Measurements from ENCODE around the gene ZNF526. TPM values are rescaled to one million over a fixed set of nuclear protein-coding genes. Genes with fewer than 3 reads are reported as not detected.

ZNF526 gene
- total RNA-seq, 2 donors from 2014 or later, result 15.7 to 16.0 TPM

GRCh38 chr19:42198676-42199439, 21.3 kb upstream of the ZNF526 start:
- Histone ChIP-seq H3K4me1 (ENCODE audit: control insufficient read depth, insufficient read depth, low read length) (no peaks in the 10 kb centered on the region), H3K27ac (ENCODE audit: low read depth, low read length) (no peak overlapping the region), H3K27me3 (ENCODE audit: control insufficient read depth, insufficient read depth, low read length, poor library complexity, severe bottlenecking) (no peaks in the 10 kb centered on the region), H3K36me3 (ENCODE audit: control insufficient read depth, insufficient read depth, low read length) (peaks cover 39% of the 10 kb centered on the region), H3K9me3 (ENCODE audit: control insufficient read depth, low read length) (no peaks in the 10 kb centered on the region), H3K9ac (ENCODE audit: extremely low read depth, low read length, poor library complexity, severe bottlenecking) (no peak overlapping the region), H3K4me3 (ENCODE audit: low read length) (no peak overlapping the region)
- Mint-ChIP-seq H3K36me3 (ENCODE audit: low read depth) (peaks cover 67% of the 10 kb centered on the region), H3K9me3 (no peaks in the 10 kb centered on the region), H3K4me1 (no peaks in the 10 kb centered on the region), H3K27me3 (ENCODE audit: insufficient read depth) (peaks cover 6% of the 10 kb centered on the region), H3K4me3 (no peak overlapping the region), H3K27ac (no peak overlapping the region)
- DNase-seq, result peak; percentile 84
- no peak for TF ChIP-seq CTCF (conservative IDR thresholded peaks at IDR 0.05)
- 71 to 88% methylated on average over 5 to 7 of the region's 7 CpGs for WGBS, 2 experiments (ENCODE audit: insufficient coverage in 1 of 2, insufficient read length in 1 of 2)

GRCh38 chr19:42199440-42200115, 20.5 kb upstream of the ZNF526 start:
- Histone ChIP-seq H3K4me1 (ENCODE audit: control insufficient read depth, insufficient read depth, low read length) (no peaks in the 10 kb centered on the region), H3K27ac (ENCODE audit: low read depth, low read length) (no peak overlapping the region), H3K9ac (ENCODE audit: extremely low read depth, low read length, poor library complexity, severe bottlenecking) (no peak overlapping the region), H3K27me3 (ENCODE audit: control insufficient read depth, insufficient read depth, low read length, poor library complexity, severe bottlenecking) (no peaks in the 10 kb centered on the region), H3K9me3 (ENCODE audit: control insufficient read depth, low read length) (no peaks in the 10 kb centered on the region), H3K4me3 (ENCODE audit: low read length) (no peak overlapping the region), H3K36me3 (ENCODE audit: control insufficient read depth, insufficient read depth, low read length) (peaks cover 44% of the 10 kb centered on the region)
- peak overlapping the region; percentile 52 for H3K27ac Mint-ChIP-seq
- WGBS, 2 experiments (ENCODE audit: insufficient coverage in 1 of 2, insufficient read length in 1 of 2), result 90 to 94% methylated on average over 23 to 32 of the region's 32 CpGs
- H3K27me3 Mint-ChIP-seq (ENCODE audit: insufficient read depth), result peaks cover 6% of the 10 kb centered on the region
- no peaks in the 10 kb centered on the region for H3K4me1 Mint-ChIP-seq
- no peak overlapping the region for H3K4me3 Mint-ChIP-seq
- peaks cover 74% of the 10 kb centered on the region for H3K36me3 Mint-ChIP-seq (ENCODE audit: low read depth)
- TF ChIP-seq CTCF (conservative IDR thresholded peaks at IDR 0.05), result no peak
- no peaks in the 10 kb centered on the region for H3K9me3 Mint-ChIP-seq
- peak; percentile 86 for DNase-seq

- Histone ChIP-seq H3K36me3 (ENCODE audit: control insufficient read depth, insufficient read depth, low read length) (peaks cover 49% of the 10 kb centered on the region), H3K9me3 (ENCODE audit: control insufficient read depth, low read length) (no peaks in the 10 kb centered on the region), H3K4me3 (ENCODE audit: low read length) (no peak overlapping the region), H3K4me1 (ENCODE audit: control insufficient read depth, insufficient read depth, low read length) (no peaks in the 10 kb centered on the region), H3K27ac (ENCODE audit: low read depth, low read length) (no peak overlapping the region), H3K9ac (ENCODE audit: extremely low read depth, low read length, poor library complexity, severe bottlenecking) (no peak overlapping the region), H3K27me3 (ENCODE audit: control insufficient read depth, insufficient read depth, low read length, poor library complexity, severe bottlenecking) (no peaks in the 10 kb centered on the region)
- Mint-ChIP-seq H3K27ac (peak overlapping the region; percentile 52), H3K36me3 (ENCODE audit: low read depth) (peaks cover 80% of the 10 kb centered on the region), H3K4me3 (no peak overlapping the region), H3K9me3 (no peaks in the 10 kb centered on the region), H3K4me1 (peaks cover 1% of the 10 kb centered on the region), H3K27me3 (ENCODE audit: insufficient read depth) (peaks cover 6% of the 10 kb centered on the region)
- no peak for DNase-seq
- TF ChIP-seq CTCF (conservative IDR thresholded peaks at IDR 0.05), result no peak
- WGBS, 2 experiments (ENCODE audit: insufficient coverage in 1 of 2, insufficient read length in 1 of 2), result 81 to 96% methylated on average over 3 to 5 of the region's 5 CpGs
Observed at GRCh38 chr19:42200116-42200715, 19.9 kb upstream of the ZNF526 start.
